Activated T-cell treated with anti-CD3 and anti-CD28 coated beads, Interleukin-2, amount 50 U/mL, for 72 hours (primary cell): ENCODE measurements around the gene SSTR3. TPM values are rescaled to one million over a fixed set of nuclear protein-coding genes. Genes with fewer than 3 reads are reported as not detected.
"Not testable (repeated sequence)": the region's sequence is repeated elsewhere in the genome, so short reads cannot be mapped to it uniquely, and the experiment has no call there.

Experiments used
- ATAC-seq, 2 donors: fragments of 150-1000 bp; cut with Tn5 transposase; replicated peaks in 1 of 2; 2 replicates each; pipeline ENCODE4 v1.10.0; 2021; ENCODE audit warnings: moderate library complexity in 2 of 2, mild to moderate bottlenecking in 1 of 2
- DNase-seq, 2 donors: peaks; one replicate each; pipeline ENCODE4 v3.0.0; 2021 to 2022; ENCODE audit warnings: mixed read lengths in 1 of 2
- H3K27ac Mint-ChIP-seq: one replicate; pipeline ENCODE4 v1.8.0; 2022; ENCODE audit warnings: mild to moderate bottlenecking, moderate library complexity, mixed read lengths
- H3K27me3 Mint-ChIP-seq: one replicate; pipeline ENCODE4 v1.8.0; 2022; ENCODE audit warnings: low read depth, mixed read lengths
- H3K36me3 Mint-ChIP-seq, 2 donors: one replicate each; pipeline ENCODE4 v1.8.0; 2022; ENCODE audit warnings: mixed read lengths in 2 of 2, mild to moderate bottlenecking in 1 of 2; ENCODE audit not compliant: insufficient read depth in 2 of 2
- H3K4me1 Mint-ChIP-seq: one replicate; pipeline ENCODE4 v1.8.0; 2022; ENCODE audit warnings: low read depth, mixed read lengths
- H3K4me3 Mint-ChIP-seq, 2 donors: one replicate each; pipeline ENCODE4 v1.8.0; 2022; ENCODE audit warnings: mild to moderate bottlenecking in 2 of 2, mixed read lengths in 2 of 2, moderate library complexity in 2 of 2
- H3K9me3 Mint-ChIP-seq, 2 donors: one replicate each; pipeline ENCODE4 v1.8.0; 2022; ENCODE audit warnings: mixed read lengths in 2 of 2
- total RNA-seq, 2 donors: library from RNA; stranded (reverse); gene quantifications; one replicate each; pipeline ENCODE4 v1.2.3, GENCODE V29; 2022

SSTR3 gene
- total RNA-seq, 2 donors from 2014 or later: 10.0 to 14.6 TPM

DNA sequence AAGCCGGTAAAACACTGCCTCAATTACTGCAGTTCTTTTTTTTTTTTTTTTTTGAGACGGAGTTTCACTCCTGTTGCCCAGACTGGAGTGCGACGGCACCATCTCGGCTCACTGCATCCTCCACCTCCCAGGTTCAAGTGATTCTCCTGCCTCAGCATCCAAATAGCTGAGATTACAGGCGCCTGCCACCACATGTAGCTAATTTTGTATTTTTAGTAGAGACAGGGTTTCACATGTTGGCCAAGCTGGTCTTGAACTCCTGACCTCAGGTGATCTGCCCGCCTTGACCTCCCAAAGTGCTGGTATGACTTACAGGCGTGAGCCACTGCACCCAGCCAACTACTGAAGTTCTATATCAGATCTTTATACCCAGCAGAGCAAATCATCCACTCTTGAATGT is 39.6 kb upstream of the SSTR3 start:
- not testable (repeated sequence) for H3K4me3 Mint-ChIP-seq, H3K9me3 Mint-ChIP-seq, DNase-seq, H3K27ac Mint-ChIP-seq, ATAC-seq, H3K27me3 Mint-ChIP-seq, H3K36me3 Mint-ChIP-seq
- peaks cover 37% of the 10 kb centered on the region for H3K4me1 Mint-ChIP-seq

DNA sequence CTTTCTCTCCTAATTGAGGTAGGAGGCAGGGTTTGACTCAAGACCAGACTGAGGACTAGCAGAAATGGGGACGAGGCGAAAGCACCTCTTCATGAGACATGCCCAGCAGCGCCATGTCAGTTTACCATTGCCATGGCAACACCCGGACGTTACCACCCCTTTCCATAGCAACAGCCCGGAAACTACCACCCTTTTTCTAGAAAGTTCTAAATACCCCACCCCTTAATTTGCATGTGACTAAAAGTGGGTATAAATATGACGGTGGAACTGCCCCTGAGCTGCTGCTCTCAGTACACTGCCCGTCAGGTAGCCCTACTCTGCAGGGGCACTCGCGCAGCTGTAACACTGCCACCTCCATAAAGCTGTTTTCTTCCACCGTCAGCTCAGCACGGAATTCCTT is 37.7 kb upstream of the SSTR3 start:
- DNase-seq: no peak
- H3K4me3 Mint-ChIP-seq: no peak overlapping the region
- peak in 1 of 2 donors; percentile 20 for ATAC-seq
- no peak overlapping the region for H3K27ac Mint-ChIP-seq
- no peaks in the 10 kb centered on the region for H3K36me3 Mint-ChIP-seq
- H3K27me3 Mint-ChIP-seq: no peaks in the 10 kb centered on the region
- no peaks in the 10 kb centered on the region for H3K9me3 Mint-ChIP-seq
- H3K4me1 Mint-ChIP-seq: peaks cover 26% of the 10 kb centered on the region

DNA sequence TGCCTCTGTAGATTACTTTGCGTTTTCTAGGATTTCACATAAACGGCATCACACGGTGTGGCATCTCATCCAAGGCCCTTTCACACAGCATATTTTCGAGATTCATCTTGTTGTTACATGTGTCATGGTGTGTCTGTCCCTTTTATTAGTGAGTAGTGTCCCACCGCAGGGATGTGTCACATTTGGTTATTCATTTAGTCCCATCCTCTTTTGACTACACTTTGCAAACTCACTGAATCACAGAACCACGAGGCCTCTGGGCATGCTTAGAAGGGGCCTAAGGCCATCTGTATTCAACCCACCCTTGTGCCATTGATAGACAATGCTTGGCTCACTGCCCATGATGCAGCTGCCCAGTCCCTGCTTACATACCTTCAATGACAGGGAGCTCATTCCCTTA is 36.0 kb upstream of the SSTR3 start:
- Mint-ChIP-seq H3K4me1 (peaks cover 27% of the 10 kb centered on the region), H3K4me3 (peak overlapping the region in 1 of 2 donors; percentile 22), H3K36me3 (peaks cover 0 to 4% of the 10 kb centered on the region in 2 donors), H3K27me3 (no peaks in the 10 kb centered on the region), H3K27ac (no peak overlapping the region), H3K9me3 (no peaks in the 10 kb centered on the region)
- peak; percentile 14 to 58 for ATAC-seq
- peak in 1 of 2 donors; percentile 18 for DNase-seq

DNA sequence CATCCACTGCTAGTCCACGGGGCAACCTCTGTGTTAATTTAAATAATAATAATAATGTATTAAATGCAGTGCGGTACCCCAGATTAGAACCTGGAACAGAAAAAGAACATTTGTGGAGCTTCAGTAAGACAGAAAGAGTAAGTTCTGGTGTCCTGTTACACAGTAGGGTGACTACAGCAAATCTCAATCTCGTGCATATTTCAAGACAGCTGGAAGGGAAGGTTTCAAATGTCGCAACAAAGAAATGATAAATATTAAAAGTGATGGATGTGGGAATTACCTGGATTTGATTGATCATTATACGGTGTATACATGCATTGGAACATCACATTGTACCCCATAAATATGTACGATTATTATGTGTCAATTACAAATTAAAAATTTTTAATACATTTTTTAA is 33.5 kb upstream of the SSTR3 start:
- no peaks in the 10 kb centered on the region for H3K9me3 Mint-ChIP-seq
- peaks cover 13 to 21% of the 10 kb centered on the region in 2 donors for H3K36me3 Mint-ChIP-seq
- no peak overlapping the region for H3K4me3 Mint-ChIP-seq
- ATAC-seq: no peak
- no peak overlapping the region for H3K27ac Mint-ChIP-seq
- peaks cover 47% of the 10 kb centered on the region for H3K4me1 Mint-ChIP-seq
- H3K27me3 Mint-ChIP-seq: no peaks in the 10 kb centered on the region
- DNase-seq: no peak

DNA sequence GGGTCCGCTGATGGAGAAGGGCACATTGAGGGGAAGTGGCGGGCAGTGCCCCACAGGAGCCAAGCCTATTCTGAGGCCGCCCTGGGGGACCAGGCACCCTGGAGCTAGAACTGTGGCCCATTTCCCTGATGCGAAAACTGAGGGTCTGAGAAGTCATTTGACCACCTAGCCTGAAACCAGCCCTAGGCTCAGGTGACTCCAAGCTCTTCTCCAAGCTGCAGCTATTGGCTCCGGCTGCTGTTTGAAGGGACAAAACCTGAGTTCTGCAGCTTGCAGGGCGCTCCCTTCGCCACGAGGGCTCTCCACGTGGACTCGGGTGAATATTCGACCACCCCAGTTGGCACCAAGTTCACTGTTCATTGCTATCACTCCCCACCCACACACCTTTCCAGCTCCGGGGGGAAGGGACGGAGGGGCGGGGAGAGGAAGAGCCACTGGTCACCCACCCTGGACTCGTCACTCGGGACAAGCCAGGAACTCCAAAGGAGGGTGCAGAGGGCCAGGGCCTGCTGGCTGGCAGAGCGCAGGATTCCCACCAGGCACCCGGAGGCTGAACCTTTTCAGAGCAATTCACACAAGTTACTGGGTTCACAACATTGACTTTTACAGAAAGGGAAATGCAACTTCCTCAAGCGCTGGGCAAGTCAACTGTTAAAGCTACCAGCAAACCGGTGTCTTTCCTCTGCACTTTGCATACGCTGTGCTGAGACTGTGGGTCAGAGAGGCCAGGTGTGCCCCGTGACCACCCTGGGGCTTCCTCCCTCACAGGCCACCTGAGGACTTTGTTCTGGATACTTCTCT is 32.8 kb upstream of the SSTR3 start:
- Mint-ChIP-seq H3K27ac (no peak overlapping the region), H3K4me3 (peak overlapping the region; percentile 73 to 98), H3K9me3 (no peaks in the 10 kb centered on the region), H3K4me1 (peaks cover 53% of the 10 kb centered on the region), H3K36me3 (peaks cover 19 to 27% of the 10 kb centered on the region in 2 donors), H3K27me3 (no peaks in the 10 kb centered on the region)
- ATAC-seq (no peak), DNase-seq (no peak)

DNA sequence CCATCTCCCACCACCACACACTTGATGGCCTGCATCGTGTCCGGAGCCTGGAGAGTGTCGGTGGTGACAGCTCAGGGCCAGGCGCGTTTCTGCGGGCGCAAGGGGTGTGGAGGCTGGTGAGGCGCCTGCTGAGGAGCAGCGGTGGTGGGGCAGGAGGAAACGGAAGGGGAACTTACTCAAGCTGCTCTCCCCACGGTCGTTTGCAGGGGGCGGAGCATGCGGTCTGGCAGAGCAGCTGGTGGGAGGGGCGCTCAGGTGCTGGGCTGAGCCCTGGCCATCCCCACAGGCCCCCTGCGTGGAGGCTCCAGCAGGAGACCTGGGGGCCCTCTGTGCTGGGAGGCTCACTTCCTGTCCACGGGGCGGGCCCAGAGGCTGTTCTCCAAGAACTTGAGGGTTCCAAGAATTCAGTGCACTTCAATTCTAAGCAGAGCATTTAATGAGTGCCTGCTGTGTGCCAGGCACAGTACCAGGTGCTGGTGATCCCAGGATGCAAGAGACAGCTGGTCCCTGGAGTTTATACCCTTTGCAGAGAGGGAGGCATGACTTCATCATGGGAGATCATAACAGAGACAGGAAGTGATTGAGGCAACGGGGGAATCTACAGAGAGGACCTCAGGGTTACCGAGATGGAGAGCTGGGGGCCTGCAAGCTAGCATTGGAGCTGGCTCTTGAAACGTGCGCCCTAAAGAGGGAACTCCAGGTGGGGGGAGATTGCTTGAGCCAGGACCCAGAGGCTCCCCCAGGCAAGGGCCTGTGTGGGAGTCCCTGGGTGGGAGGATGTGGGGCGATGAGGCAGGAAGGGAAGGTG is 32.0 kb upstream of the SSTR3 start, which contains the start of gene RAC2:
RAC2 (minus strand) TSS at position 156 of the 808 bp plus-strand sequence; CDS start at position 35, 121 bp downstream.
- H3K27me3 Mint-ChIP-seq: no peaks in the 10 kb centered on the region
- no peaks in the 10 kb centered on the region for H3K9me3 Mint-ChIP-seq
- H3K27ac Mint-ChIP-seq: peak within 1 kb of the TSS; percentile 25
- H3K36me3 Mint-ChIP-seq: peaks cover 19 to 29% of the 10 kb centered on the region in 2 donors
- ATAC-seq (peak; percentile 61 to 64), DNase-seq (peak; percentile 86 to 88)
- H3K4me3 Mint-ChIP-seq: peak within 1 kb of the TSS; percentile 73 to 98
- peaks cover 61% of the 10 kb centered on the region for H3K4me1 Mint-ChIP-seq

DNA sequence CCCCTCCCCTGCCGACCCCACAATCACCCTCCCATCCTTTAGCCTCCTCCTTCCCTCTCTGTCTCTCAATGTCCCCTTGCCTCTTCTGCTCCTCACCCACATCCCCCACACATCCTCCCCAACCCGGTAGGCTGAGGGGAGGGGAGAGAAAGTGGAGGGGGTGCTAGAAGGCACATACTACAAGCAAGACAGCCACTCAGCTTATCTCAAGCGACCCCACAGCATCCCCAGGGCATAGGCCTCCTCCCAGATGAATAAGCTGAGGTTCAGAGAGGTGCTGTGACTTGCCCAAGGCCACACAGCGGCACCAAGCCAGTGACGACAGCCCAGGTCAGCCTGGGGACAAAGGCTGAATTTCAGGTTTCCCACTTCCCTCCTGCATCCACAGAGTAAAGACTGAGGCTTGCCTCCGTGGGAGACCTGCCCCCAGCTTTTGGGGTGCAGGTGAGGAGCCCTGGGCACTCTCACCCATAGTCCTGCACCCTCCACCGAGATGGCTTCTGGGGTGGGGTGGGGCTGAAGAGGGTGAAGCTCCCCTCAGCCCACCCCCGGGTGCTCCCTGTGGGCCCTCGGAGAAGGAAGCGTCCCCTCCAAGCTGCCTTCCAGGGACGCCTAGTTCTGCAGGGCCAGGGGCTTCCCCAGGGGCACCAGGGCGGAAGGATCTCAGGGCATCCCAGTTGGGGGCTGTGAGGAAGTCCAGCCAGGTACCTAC is 31.3 kb upstream of the SSTR3 start:
- Mint-ChIP-seq H3K9me3 (no peaks in the 10 kb centered on the region), H3K4me1 (peaks cover 65% of the 10 kb centered on the region), H3K4me3 (peak overlapping the region; percentile 73 to 98), H3K36me3 (peaks cover 19 to 31% of the 10 kb centered on the region in 2 donors), H3K27ac (peak overlapping the region; percentile 14), H3K27me3 (no peaks in the 10 kb centered on the region)
- ATAC-seq (no peak), DNase-seq (peak in 1 of 2 donors; percentile 24)

DNA sequence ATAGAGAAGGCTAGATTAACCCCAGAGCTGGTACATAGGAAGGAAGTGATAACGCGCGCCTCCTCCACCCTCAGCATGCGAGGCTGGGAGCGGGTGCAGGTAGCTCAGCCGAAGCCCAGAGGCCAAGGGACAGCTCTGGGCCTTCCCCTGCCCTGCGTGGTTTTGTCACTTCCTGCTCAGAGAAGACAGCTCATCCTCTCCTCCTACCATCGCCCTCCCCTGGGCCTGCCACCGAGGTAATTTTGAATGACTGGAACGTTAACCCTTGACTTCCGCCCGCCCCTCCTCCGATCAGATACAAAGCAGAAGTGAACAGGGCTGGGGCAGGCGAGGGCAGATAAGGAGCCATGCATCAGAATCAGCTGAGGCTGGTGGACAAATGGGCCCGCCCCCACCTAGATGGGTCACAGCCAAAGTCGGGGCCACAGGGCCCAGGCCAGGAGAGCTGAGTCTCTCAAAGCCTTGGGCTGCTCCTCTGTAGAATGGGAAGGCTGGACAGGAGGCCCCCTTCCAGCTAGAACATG is 30.2 kb upstream of the SSTR3 start:
- Mint-ChIP-seq H3K9me3 (no peaks in the 10 kb centered on the region), H3K27me3 (no peaks in the 10 kb centered on the region), H3K4me1 (peaks cover 67% of the 10 kb centered on the region), H3K4me3 (peak overlapping the region; percentile 73 to 98), H3K27ac (peak overlapping the region; percentile 14), H3K36me3 (peaks cover 22 to 41% of the 10 kb centered on the region in 2 donors)
- peak; percentile 92 to 95 for DNase-seq
- ATAC-seq: peak; percentile 82

DNA sequence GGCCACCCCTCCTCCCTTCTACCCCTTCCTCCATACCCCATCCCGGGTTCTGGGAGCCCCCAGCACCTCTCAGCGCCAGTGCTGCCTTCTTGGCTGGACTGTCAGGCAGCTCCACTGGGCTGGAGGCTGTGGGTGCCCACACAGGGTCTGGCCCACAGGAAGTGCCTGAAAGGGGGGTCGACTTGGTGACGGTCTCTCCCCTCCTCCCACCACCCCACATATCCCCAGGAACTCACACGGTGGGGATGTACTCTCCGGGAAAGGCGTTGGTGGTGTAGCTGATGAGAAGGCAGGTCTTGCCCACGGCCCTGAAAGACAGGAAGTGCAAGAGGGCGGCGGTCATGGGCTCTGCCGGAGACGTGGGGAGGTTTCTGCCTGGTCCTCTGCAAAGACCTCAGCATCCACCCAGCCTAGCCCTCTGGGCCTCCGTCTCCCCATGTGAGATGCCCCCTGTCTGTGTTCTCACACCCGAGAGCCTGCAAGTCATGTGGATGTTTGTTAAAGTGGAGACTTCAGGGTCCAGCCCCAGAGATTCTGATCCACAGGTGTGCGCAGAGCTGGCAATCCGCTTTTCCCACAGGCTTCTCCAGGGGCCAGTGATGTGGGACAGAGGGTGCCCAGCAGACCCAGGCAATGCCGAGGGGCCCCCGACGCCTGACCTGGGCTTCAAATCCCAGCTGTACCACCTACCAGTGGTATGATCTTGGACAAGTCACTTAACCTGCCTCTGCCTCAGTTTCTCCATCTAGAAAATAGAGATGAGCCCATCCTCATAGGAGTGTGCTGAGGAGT is 29.3 kb upstream of the SSTR3 start:
- Mint-ChIP-seq H3K27me3 (no peaks in the 10 kb centered on the region), H3K27ac (peak overlapping the region; percentile 14), H3K4me1 (peaks cover 76% of the 10 kb centered on the region), H3K9me3 (no peaks in the 10 kb centered on the region), H3K36me3 (peaks cover 28 to 48% of the 10 kb centered on the region in 2 donors), H3K4me3 (peak overlapping the region; percentile 73 to 98)
- peak; percentile 64 to 73 for DNase-seq
- peak in 1 of 2 donors; percentile 16 for ATAC-seq

DNA sequence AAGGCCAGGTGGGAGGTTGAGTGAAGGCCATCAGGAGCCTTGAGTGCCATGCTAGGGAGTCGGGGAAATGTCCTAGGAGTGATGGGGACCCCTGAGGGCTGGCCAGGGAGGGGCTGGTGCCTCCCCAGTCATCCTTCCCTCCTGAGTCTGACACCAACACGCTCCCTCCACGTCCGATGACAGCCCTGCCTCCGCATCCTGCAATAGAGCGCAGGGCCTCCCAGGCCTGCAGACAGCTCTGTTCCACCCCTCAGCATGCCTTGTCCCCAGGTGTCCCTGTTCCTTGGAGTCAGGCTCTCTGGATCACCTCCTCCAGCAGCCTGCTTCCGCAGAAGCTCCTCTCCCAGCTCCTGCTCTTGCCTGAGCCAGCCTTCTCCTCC is 28.7 kb upstream of the SSTR3 start:
- ATAC-seq (no peak), DNase-seq (peak; percentile 21 to 29)
- Mint-ChIP-seq H3K9me3 (no peaks in the 10 kb centered on the region), H3K4me1 (peaks cover 82% of the 10 kb centered on the region), H3K27ac (peak overlapping the region; percentile 83), H3K27me3 (no peaks in the 10 kb centered on the region), H3K4me3 (peak overlapping the region; percentile 73 to 98), H3K36me3 (peaks cover 33 to 55% of the 10 kb centered on the region in 2 donors)

DNA sequence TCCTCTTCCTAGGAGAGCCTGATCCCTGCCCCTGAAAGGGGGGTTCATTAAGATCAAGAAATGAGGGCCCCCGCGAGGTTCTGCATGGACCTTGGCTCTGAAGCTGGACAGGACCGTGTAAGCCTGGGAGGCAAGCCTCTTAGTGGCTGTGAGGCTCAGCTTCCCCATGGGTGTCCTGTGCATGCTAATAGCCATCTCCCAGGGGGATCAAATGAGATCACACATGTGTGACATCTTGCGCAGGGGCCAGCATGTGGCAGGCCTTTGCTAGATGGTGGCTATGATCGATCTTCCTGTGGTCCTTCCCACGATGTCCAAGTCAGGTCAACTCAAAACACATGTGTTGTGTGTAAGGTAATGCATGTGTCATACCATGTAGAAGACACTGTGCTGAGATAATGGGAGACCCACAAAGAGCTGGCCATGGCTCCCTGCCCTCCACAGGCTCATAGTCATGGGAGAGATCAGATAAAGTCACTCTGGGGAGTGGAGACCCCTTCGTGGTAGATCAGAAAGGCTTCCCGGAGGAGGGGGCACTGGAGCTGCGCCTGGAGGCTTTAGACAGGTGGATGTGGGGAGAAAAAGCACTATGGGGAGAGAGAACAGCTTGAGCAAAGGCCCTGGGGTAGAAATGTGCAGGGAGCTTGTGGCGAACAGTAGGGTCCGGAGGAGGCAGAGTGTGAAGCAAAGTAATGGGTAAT is 28.1 kb upstream of the SSTR3 start:
- DNase-seq (no peak), ATAC-seq (no peak)
- H3K27ac Mint-ChIP-seq: peak overlapping the region; percentile 83
- peaks cover 33 to 60% of the 10 kb centered on the region in 2 donors for H3K36me3 Mint-ChIP-seq
- peak overlapping the region; percentile 73 to 98 for H3K4me3 Mint-ChIP-seq
- H3K27me3 Mint-ChIP-seq: no peaks in the 10 kb centered on the region
- no peaks in the 10 kb centered on the region for H3K9me3 Mint-ChIP-seq
- H3K4me1 Mint-ChIP-seq: peaks cover 87% of the 10 kb centered on the region
